A172 (cell line): ENCODE results near the gene IKZF5. TPM values are rescaled to one million over a fixed set of nuclear protein-coding genes. Genes with fewer than 3 reads are reported as not detected.

Experiments used
- DNase-seq: peaks from one replicate; pipeline ENCODE4 v3.0.0-alpha.2; 2015; ENCODE audit warnings: low spot score
- total RNA-seq: library from RNA; depleted of rRNA; stranded (reverse); fragments of >200 nt; shearing (Covaris generic); gene quantifications from 2 replicates; pipeline ENCODE4 v1.2.3, GENCODE V29; 2014; rRNA removed

Gene IKZF5, protein sequence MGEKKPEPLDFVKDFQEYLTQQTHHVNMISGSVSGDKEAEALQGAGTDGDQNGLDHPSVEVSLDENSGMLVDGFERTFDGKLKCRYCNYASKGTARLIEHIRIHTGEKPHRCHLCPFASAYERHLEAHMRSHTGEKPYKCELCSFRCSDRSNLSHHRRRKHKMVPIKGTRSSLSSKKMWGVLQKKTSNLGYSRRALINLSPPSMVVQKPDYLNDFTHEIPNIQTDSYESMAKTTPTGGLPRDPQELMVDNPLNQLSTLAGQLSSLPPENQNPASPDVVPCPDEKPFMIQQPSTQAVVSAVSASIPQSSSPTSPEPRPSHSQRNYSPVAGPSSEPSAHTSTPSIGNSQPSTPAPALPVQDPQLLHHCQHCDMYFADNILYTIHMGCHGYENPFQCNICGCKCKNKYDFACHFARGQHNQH
- 0.84 and 1.6 TPM in 2 replicates for total RNA-seq

DNA sequence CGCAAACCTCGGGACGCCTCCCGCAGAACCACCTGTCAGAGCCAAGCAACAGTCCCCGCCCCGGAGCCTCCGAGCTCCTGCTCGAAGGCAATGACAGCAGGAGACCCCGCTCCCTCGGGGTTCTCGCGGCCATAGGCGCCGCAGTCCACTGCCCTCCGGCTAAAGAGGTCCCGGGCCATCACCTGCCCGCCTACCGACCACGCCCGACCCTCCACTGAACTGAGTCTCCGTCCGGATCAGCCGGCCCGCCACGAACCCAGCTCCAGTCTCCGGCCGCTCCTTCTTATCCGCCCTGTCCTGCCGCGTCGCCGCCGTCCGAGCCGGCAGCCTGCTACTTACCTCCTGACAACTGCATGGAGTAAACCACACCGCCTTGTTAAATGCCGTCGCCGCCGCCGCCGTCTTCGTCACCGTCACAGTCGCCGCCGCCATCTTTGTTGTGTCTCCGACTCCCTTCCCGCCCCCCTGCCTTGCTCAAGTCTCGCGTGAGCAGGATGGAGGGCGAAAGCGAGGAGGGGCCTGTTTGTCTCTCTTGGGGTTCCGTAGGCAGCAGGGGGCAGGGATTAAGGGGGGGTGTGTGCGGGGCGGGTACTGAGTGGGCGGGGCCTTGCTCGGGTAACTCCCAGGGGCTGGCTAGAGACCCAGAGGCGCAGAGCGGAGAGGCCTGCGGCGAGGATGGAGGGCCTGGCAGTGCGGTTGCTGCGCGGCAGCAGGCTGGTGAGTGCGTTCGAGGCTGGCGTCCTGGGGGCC lies at the start of gene IKZF5, which contains the start of gene ACADSB:
Gene IKZF5, minus strand, starts transcription at position 441 of the 750 bp plus-strand sequence. CDS start 10,170 bp downstream, outside the sequence.
Gene ACADSB, plus strand, starts transcription at position 652 of the 750 bp plus-strand sequence. Its CDS starts 24 bp downstream, at position 676.
- peak; percentile 82 for DNase-seq

DNA sequence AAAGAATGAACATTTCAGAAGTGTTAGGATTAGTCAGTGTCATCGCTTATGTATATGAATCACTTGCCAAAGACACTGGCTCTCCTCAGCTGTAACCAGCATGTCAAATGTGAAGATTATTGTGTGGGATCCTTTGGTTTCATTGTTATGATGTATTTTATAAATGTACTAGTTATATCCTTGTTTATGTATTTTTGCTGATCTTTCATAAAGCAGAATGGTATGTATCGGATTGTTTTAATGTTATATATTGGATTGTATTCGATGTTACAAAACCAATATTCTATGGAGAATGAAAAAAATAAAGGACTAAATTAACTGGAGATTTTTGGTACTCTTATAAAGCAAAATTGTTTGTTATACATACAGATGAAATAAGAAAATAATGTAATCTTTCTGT lies 49.4 kb upstream of the IKZF5 start:
- no peak for DNase-seq

DNA sequence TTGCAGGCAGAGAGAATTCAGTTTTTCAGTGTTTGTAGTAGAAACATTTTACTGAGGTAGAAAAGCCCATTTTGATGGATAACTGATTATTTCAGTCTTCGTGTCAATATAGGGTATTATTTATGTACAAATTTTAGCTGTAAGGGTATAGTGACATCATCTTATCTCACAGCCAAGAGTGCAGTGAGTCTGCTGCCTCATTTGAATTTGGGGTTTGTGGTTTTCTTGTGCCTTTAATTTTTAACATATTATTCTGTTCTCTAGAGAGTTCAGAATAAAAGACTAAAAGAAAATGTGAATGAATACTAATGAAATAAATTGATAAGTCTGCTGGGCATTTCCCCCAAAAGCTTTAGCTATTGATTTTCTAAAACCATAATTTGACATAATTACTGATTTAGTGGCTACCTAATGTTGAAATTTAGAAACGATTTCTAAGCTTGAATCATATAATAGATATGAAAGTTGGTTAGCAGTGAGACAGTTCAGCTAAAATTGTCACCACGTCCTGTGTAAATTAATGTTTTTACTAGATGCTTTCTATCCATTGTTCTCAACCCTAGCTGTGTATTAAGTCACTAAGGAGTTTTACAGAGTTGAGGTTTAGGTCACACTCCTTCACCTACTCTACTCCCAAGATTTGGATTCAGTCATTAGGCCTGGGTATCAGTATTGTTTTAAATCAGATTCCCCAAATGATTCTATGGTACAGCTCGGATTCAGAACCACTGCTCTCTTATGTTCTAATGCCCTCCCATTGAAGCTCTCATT lies 37.6 kb upstream of the IKZF5 start:
- DNase-seq = no peak

- no peak for DNase-seq
Observed at GRCh38 chr10:123044391-123044790, 35.8 kb upstream of the IKZF5 start.

GRCh38 chr10:123043409-123043925 lies 34.9 kb upstream of the IKZF5 start:
- DNase-seq = peak; percentile 58

DNA sequence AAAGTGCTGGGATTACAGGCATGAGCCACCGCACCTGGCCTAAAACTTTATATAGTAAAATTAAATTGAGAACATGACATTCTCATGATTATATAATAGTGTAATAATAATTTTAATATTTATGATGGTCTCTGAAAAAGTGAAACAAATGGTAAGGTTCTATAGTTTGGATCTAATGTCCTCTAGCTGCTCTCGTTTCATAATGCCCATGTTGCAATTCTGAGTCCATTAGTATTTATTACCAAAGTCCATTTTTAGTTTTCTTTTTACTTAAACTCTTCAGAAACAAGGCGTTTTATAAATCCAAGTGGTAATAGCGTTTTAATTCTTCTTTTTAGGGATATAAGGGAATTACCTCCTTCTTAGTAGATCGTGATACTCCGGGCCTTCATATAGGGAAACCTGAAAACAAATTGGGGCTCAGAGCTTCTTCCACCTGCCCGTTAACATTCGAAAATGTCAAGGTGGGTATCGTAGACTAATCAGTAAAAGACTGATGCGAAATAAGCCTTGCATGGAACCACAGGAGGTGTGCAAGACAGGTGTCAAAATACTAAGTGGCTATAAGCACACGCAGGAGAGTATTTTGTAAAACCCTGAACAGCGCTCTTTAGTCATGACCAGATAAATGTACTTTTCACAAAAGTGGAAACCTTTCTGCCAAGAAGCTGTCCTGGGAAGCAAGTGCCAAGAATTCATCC lies 34.3 kb upstream of the IKZF5 start:
- no peak for DNase-seq

GRCh38 chr10:123039632-123039930 lies 31.0 kb upstream of the IKZF5 start:
- DNase-seq = no peak

- DNase-seq = no peak
Observed at GRCh38 chr10:123038782-123039631, 30.4 kb upstream of the IKZF5 start.

DNA sequence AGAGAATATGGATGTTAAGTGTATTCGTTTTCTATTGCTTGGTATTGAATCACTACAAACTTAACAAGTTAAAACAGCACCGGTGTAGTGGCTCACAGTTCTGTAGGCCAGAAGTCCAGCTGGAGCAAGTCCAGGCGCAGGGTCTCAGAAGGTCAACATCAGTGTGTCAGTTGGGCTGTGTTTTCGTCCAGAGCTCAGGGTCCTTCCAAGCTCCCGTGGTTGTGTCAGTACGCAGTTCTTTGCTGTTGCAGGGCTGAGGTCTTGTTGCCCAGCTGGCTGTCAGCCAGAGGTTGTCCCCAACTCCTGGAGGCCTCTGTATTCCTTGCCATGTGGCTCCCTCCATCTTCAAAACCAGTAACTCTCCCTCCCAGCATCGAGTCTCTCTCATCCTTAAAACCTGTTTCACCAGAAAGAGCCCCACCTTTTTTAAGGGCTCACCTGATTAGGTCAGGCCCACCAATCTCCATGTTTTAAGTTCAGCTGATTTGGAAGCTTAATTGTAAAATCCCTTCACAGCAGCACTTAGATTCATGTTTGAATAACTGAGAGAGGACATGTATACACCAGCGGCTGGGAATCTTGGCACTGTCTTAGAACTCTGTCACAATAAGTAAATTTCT lies 27.0 kb upstream of the IKZF5 start:
- DNase-seq = no peak

DNA sequence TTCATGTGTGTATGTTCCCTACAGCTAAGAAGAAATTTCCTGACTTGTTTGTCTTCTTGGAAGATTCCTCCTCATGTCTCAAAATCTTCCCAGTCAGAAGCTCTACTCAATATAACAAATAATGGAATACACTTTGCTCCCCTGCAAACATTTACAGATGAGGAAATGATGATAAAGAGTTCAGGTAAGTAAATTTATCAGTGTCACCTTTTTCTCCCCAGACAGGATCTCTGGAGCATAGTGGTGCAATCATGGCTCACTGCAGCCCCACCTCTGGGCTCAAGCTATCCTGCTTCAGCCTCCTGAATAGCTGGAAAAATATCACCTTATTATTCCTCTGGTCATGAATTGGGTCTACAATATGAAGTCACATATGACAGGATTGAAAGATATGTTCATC lies 25.7 kb upstream of the IKZF5 start:
- DNase-seq = no peak

DNA sequence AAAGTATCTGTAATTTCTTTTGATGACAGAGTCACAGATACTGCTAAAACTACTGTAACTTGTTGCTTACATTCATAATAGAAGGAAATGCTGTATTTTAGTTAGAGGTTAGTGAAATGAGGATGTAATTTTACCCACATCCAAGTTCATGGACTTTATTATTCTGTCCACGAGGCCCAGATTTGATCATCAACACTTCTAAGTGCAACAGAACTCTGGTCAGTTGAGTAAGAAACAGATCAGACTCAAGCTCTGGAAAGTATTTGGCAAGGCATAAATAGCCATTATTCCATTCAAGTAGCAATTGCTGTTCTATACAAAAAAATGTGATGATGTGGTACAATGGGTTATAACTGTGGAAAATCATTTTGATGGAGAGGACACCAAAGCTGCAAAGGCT lies 22.5 kb upstream of the IKZF5 start:
- no peak for DNase-seq

DNA sequence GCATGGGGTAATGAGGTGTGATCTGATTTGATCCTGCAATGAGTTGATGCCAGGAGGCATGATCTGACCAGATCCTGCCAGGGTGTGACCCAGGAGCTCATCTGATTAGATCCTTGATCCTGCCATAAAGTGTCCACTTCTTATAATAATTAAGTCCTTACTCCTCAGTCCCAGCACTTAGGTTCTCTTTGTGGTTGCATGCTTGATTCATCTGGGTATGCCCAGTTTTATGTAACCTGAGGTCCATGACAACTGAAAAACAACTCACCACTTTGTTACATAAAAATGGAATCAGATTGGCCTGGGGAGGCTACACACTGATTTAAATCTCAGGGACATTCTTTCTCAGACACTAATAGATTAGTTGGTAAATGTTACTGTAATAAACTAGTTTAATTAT lies 19.3 kb upstream of the IKZF5 start:
- DNase-seq = no peak

DNA sequence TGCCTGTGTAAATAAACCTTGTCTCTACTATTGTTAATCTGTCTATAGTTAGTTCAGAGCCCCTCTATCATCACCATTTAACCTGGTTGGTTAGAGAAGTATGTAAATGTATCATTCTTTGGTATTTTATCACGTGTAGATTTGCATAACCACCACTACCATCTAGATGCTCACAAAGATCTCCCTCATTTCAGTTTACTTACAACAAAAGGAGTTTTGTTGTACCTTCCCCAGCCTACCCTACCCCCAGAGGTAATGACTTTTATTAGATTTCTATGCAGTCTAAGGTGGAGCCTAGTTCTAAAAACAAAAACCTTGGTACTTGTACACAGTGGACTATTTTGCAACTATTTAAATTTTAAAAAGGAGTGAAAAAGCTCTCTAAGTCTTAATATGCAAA lies 17.7 kb upstream of the IKZF5 start:
- no peak for DNase-seq

GRCh38 chr10:123024540-123024939 lies 15.9 kb upstream of the IKZF5 start:
- no peak for DNase-seq

DNA sequence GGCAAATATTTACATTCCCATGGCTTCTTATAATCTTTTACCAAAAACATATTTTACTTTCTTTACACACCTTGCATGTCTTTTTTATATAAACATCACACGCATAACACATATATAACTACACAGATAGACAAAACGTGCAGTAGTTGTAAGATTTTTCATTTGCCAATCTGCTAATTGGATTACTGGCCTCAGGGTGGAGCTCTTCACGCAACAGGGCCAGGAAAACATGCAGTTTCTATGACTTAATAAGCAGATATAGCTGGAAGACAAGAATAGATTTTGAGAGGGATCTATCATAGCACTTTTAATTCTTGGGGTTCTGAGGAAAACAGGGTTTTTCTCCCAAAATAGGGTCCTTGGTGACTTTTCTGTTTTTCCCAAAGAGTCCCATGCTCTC lies 12.9 kb upstream of the IKZF5 start:
- no peak for DNase-seq

- DNase-seq = no peak
Observed at GRCh38 chr10:123019941-123020703, 11.5 kb upstream of the IKZF5 start.

- DNase-seq = no peak
Observed at GRCh38 chr10:123019264-123019663, 10.7 kb upstream of the IKZF5 start.

GRCh38 chr10:123018531-123018930 lies 9.9 kb upstream of the IKZF5 start:
- DNase-seq = no peak
